Measurements from ENCODE around the gene LPP. TPM values are rescaled to one million over a fixed set of nuclear protein-coding genes. Genes with fewer than 3 reads are reported as not detected.

The LPP gene
- total and polyA plus RNA-seq, 2 of the 13 experiments (the other 11 are each of a cell fraction or from before 2014, with no cell fraction given), result 19.2 to 29.9 TPM

DNA sequence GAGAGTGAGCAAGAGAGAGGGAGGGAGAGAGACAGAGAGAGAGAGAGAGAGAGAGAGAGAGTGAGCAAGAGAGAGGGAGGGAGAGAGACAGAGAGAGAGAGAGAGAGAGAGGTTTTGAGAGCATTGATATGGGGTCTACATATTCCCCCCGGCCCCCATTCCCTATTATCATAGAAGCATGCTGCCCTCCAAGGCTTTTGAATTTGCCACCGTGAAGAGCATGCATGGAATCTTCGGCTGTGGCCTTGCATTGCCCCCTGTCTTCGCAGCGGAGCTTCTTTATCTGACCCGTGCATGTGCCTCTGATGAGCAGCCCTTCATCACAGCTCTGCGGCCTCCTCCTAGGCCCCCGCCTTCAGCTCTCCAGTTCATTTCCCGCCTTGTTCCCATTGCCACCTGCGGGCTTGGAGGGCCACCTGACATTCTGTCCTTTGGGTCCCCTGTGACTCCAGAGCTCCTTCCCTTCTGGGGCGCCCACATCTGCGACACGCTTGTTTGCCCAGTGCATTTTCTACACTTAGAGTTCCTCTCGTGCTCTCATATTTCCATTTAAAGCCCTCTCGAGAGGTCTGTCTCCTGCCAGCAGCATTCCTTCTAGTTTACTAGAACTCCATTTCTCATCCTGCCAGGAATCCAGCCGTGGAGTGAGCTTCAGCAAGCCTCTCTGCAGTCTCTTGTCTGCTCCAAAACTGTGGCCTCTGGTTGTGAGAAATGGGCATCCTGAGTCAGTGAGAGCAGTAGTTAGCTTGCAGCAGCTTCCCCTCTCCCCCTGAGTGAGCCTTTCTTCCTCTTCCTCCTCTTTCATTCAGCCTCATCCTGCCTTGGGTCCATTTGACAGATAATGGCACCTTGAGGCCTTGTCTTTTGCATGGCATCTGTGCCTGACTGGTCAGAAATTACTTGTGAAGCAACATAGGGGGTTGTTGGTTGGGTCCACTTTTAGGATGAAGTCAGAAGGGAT, 25.3 kb downstream of the LPP start:
- WGBS (ENCODE audit: low lambda C conversion rate), result 88% methylated on average over 16 of the region's 16 CpGs
- no peaks in the 10 kb centered on the region for H4K20me1 ChIP-seq (ENCODE audit: insufficient read depth, low read length)
- no peak for FAIRE-seq
- CTCF ChIA-PET (ENCODE audit: low intra/inter-chr PET ratio, low total read pairs), result no interaction called here
- H3K27ac ChIP-seq (ENCODE audit: extremely low read length, insufficient read depth, low read length), result no peak overlapping the region
- H3K9me3 ChIP-seq (ENCODE audit: low read length), result no peaks in the 10 kb centered on the region
- H3K4me3 ChIP-seq (replicated peaks in 1 of 3; ENCODE audit: insufficient read depth in 1 of 3, low read depth in 2 of 3, low read length in 3 of 3), result no peak overlapping the region
- in situ Hi-C loops (cut with HindIII; ENCODE audit: extremely low pct_ligation_motif_present, low pct_unique_long_range_greater_than_20kb) (no loop called here), intact Hi-C loops (cut with micrococcal nuclease; ENCODE audit: unreplicated experiment) (loop anchor here (10.0 kb wide), 1 partner anchor 776 kb away; no protein-coding TSS in a partner anchor)
- no peak for ATAC-seq
- H3K9ac ChIP-seq (ENCODE audit: insufficient read depth, low read depth, low read length), result no peak overlapping the region
- H3K36me3 ChIP-seq (replicated peaks in 1 of 2; ENCODE audit: control insufficient read depth in 1 of 2, insufficient read depth in 2 of 2, low read length in 2 of 2), result peaks cover 2 to 24% of the 10 kb centered on the region in 2 experiments; a peak in 4 of 5 replicates
- TF ChIP-seq DNMT1 (CRISPR knock-in tag; IDR thresholded peaks at IDR 0.05) (no peak), HES4 (CRISPR knock-in tag; IDR thresholded peaks at IDR 0.05; ENCODE audit: borderline replicate concordance) (no peak), ZNF20 (CRISPR knock-in tag; IDR thresholded peaks at IDR 0.05) (no peak), ZNF687 (CRISPR knock-in tag; IDR thresholded peaks at IDR 0.05) (peak; percentile 23; the same call in 1 of the 2 replicates)
- TF ChIP-seq, protein P1, sequence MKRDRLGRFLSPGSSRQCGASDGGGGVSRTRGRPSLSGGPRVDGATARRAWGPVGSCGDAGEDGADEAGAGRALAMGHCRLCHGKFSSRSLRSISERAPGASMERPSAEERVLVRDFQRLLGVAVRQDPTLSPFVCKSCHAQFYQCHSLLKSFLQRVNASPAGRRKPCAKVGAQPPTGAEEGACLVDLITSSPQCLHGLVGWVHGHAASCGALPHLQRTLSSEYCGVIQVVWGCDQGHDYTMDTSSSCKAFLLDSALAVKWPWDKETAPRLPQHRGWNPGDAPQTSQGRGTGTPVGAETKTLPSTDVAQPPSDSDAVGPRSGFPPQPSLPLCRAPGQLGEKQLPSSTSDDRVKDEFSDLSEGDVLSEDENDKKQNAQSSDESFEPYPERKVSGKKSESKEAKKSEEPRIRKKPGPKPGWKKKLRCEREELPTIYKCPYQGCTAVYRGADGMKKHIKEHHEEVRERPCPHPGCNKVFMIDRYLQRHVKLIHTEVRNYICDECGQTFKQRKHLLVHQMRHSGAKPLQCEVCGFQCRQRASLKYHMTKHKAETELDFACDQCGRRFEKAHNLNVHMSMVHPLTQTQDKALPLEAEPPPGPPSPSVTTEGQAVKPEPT (CRISPR knock-in tag; IDR thresholded peaks at IDR 0.05; ENCODE audit: low read depth), result no peak
- POLR2A ChIA-PET, result no interaction called here
- H3K4me1 ChIP-seq (ENCODE audit: insufficient read depth, low read length), result peaks cover 49% of the 10 kb centered on the region
- no peaks in the 10 kb centered on the region for H3K27me3 ChIP-seq (ENCODE audit: control insufficient read depth in 1 of 2, insufficient read depth in 2 of 2, low read length in 2 of 2)
- no peak for DNase-seq (ENCODE audit: low spot score)
- no TSS peak for BruUV-seq (replicated peaks)
- no peak overlapping the region for H2AFZ ChIP-seq (ENCODE audit: low read length)
- H3K4me2 ChIP-seq (ENCODE audit: low read depth, low read length), result no peak overlapping the region
- peaks cover 82% of the 10 kb centered on the region for H3K79me2 ChIP-seq (ENCODE audit: insufficient read depth, low read length)
